ENCODE results near the gene ZNF865.

The ZNF865 gene

GRCh38 chr19:55598034-55598433 lies 7.4 kb upstream of the ZNF865 start:
- Histone ChIP-seq H3K9me3 (ENCODE audit: control insufficient read depth, low read length) (no peaks in the 10 kb centered on the region), H3K4me3 (ENCODE audit: insufficient read depth, low read depth, low read length) (no peak overlapping the region), H3K27ac (ENCODE audit: insufficient read depth, low read depth, low read length, poor library complexity, severe bottlenecking) (no peak overlapping the region), H3K27me3 (ENCODE audit: control insufficient read depth, insufficient read depth, low read length, poor library complexity, severe bottlenecking) (no peaks in the 10 kb centered on the region), H3K4me1 (ENCODE audit: control insufficient read depth, insufficient read depth, low read length) (peaks cover 12% of the 10 kb centered on the region), H3K36me3 (ENCODE audit: control insufficient read depth, insufficient read depth, low read length) (peaks cover 15% of the 10 kb centered on the region)
- 73 to 81% methylated on average over 9 of the region's 9 CpGs for WGBS, 2 experiments

GRCh38 chr19:55598719-55599467 lies 6.6 kb upstream of the ZNF865 start:
- WGBS, 2 experiments: 7% methylated on average over 26 of the region's 26 CpGs
- H3K27me3 ChIP-seq (ENCODE audit: control insufficient read depth, insufficient read depth, low read length, poor library complexity, severe bottlenecking): no peaks in the 10 kb centered on the region
- H3K4me3 ChIP-seq (ENCODE audit: insufficient read depth, low read depth, low read length): peak overlapping the region; percentile 62
- H3K36me3 ChIP-seq (ENCODE audit: control insufficient read depth, insufficient read depth, low read length): peaks cover 15% of the 10 kb centered on the region
- peaks cover 12% of the 10 kb centered on the region for H3K4me1 ChIP-seq (ENCODE audit: control insufficient read depth, insufficient read depth, low read length)
- H3K9me3 ChIP-seq (ENCODE audit: control insufficient read depth, low read length): no peaks in the 10 kb centered on the region
- peak overlapping the region; percentile 99 for H3K27ac ChIP-seq (ENCODE audit: insufficient read depth, low read depth, low read length, poor library complexity, severe bottlenecking)

GRCh38 chr19:55599468-55599841 lies 6.0 kb upstream of the ZNF865 start, which contains the start of gene FIZ1:
Gene FIZ1 (minus strand): TSS chr19:55599517. CDS start chr19:55597865, 1,652 bp downstream.
- H3K4me1 ChIP-seq (ENCODE audit: control insufficient read depth, insufficient read depth, low read length): peaks cover 12% of the 10 kb centered on the region
- peak within 1 kb of the TSS; percentile 62 for H3K4me3 ChIP-seq (ENCODE audit: insufficient read depth, low read depth, low read length)
- peaks cover 15% of the 10 kb centered on the region for H3K36me3 ChIP-seq (ENCODE audit: control insufficient read depth, insufficient read depth, low read length)
- no peaks in the 10 kb centered on the region for H3K27me3 ChIP-seq (ENCODE audit: control insufficient read depth, insufficient read depth, low read length, poor library complexity, severe bottlenecking)
- no peaks in the 10 kb centered on the region for H3K9me3 ChIP-seq (ENCODE audit: control insufficient read depth, low read length)
- H3K27ac ChIP-seq (ENCODE audit: insufficient read depth, low read depth, low read length, poor library complexity, severe bottlenecking): peak within 1 kb of the TSS; percentile 99
- WGBS, 2 experiments: 0% methylated on average over 23 of the region's 23 CpGs

- Histone ChIP-seq H3K27ac (ENCODE audit: insufficient read depth, low read depth, low read length, poor library complexity, severe bottlenecking) (peak within 1 kb of the TSS; percentile 99), H3K4me3 (ENCODE audit: insufficient read depth, low read depth, low read length) (peak within 1 kb of the TSS; percentile 62), H3K4me1 (ENCODE audit: control insufficient read depth, insufficient read depth, low read length) (peaks cover 12% of the 10 kb centered on the region), H3K9me3 (ENCODE audit: control insufficient read depth, low read length) (no peaks in the 10 kb centered on the region), H3K27me3 (ENCODE audit: control insufficient read depth, insufficient read depth, low read length, poor library complexity, severe bottlenecking) (no peaks in the 10 kb centered on the region), H3K36me3 (ENCODE audit: control insufficient read depth, insufficient read depth, low read length) (peaks cover 10% of the 10 kb centered on the region)
- WGBS, 2 experiments: 0% methylated on average over 97 of the region's 97 CpGs
These were observed 5.4 kb upstream of the ZNF865 start, which contains the start of gene ZNF524 for GRCh38 chr19:55599842-55600661. Gene ZNF524 (plus strand): TSS chr19:55600288. CDS start chr19:55602113, 1,825 bp downstream.

GRCh38 chr19:55600662-55601028 lies 4.8 kb upstream of the ZNF865 start:
- Histone ChIP-seq H3K4me3 (ENCODE audit: insufficient read depth, low read depth, low read length) (peak overlapping the region; percentile 62), H3K4me1 (ENCODE audit: control insufficient read depth, insufficient read depth, low read length) (peaks cover 12% of the 10 kb centered on the region), H3K36me3 (ENCODE audit: control insufficient read depth, insufficient read depth, low read length) (peaks cover 5% of the 10 kb centered on the region), H3K9me3 (ENCODE audit: control insufficient read depth, low read length) (no peaks in the 10 kb centered on the region), H3K27ac (ENCODE audit: insufficient read depth, low read depth, low read length, poor library complexity, severe bottlenecking) (peak overlapping the region; percentile 99), H3K27me3 (ENCODE audit: control insufficient read depth, insufficient read depth, low read length, poor library complexity, severe bottlenecking) (no peaks in the 10 kb centered on the region)
- WGBS, 2 experiments: 12 to 16% methylated on average over 12 to 15 of the region's 15 CpGs

GRCh38 chr19:55601084-55601483 lies 4.4 kb upstream of the ZNF865 start:
- Histone ChIP-seq H3K4me1 (ENCODE audit: control insufficient read depth, insufficient read depth, low read length) (peaks cover 12% of the 10 kb centered on the region), H3K27ac (ENCODE audit: insufficient read depth, low read depth, low read length, poor library complexity, severe bottlenecking) (peak overlapping the region; percentile 99), H3K36me3 (ENCODE audit: control insufficient read depth, insufficient read depth, low read length) (peaks cover under 1% of the 10 kb centered on the region), H3K9me3 (ENCODE audit: control insufficient read depth, low read length) (no peaks in the 10 kb centered on the region), H3K4me3 (ENCODE audit: insufficient read depth, low read depth, low read length) (peak overlapping the region; percentile 62), H3K27me3 (ENCODE audit: control insufficient read depth, insufficient read depth, low read length, poor library complexity, severe bottlenecking) (no peaks in the 10 kb centered on the region)
- WGBS, 2 experiments: 90 to 95% methylated on average over 4 of the region's 4 CpGs

- Histone ChIP-seq H3K4me1 (ENCODE audit: control insufficient read depth, insufficient read depth, low read length) (peaks cover 18% of the 10 kb centered on the region), H3K36me3 (ENCODE audit: control insufficient read depth, insufficient read depth, low read length) (no peaks in the 10 kb centered on the region), H3K9me3 (ENCODE audit: control insufficient read depth, low read length) (no peaks in the 10 kb centered on the region), H3K27ac (ENCODE audit: insufficient read depth, low read depth, low read length, poor library complexity, severe bottlenecking) (no peak overlapping the region), H3K27me3 (ENCODE audit: control insufficient read depth, insufficient read depth, low read length, poor library complexity, severe bottlenecking) (no peaks in the 10 kb centered on the region), H3K4me3 (ENCODE audit: insufficient read depth, low read depth, low read length) (no peak overlapping the region)
- 95% methylated on average over 60 of the region's 60 CpGs for WGBS, 2 experiments
These were observed 3.1 kb upstream of the ZNF865 start for GRCh38 chr19:55602104-55603001.

GRCh38 chr19:55603115-55603514 lies 2.3 kb upstream of the ZNF865 start:
- Histone ChIP-seq H3K27me3 (ENCODE audit: control insufficient read depth, insufficient read depth, low read length, poor library complexity, severe bottlenecking) (no peaks in the 10 kb centered on the region), H3K27ac (ENCODE audit: insufficient read depth, low read depth, low read length, poor library complexity, severe bottlenecking) (no peak overlapping the region), H3K4me1 (ENCODE audit: control insufficient read depth, insufficient read depth, low read length) (peaks cover 11% of the 10 kb centered on the region), H3K36me3 (ENCODE audit: control insufficient read depth, insufficient read depth, low read length) (no peaks in the 10 kb centered on the region), H3K4me3 (ENCODE audit: insufficient read depth, low read depth, low read length) (no peak overlapping the region), H3K9me3 (ENCODE audit: control insufficient read depth, low read length) (no peaks in the 10 kb centered on the region)
- WGBS, 2 experiments: 95 to 96% methylated on average over 21 of the region's 21 CpGs

GRCh38 chr19:55603581-55604292 lies 1.7 kb upstream of the ZNF865 start:
- Histone ChIP-seq H3K27me3 (ENCODE audit: control insufficient read depth, insufficient read depth, low read length, poor library complexity, severe bottlenecking) (no peaks in the 10 kb centered on the region), H3K36me3 (ENCODE audit: control insufficient read depth, insufficient read depth, low read length) (no peaks in the 10 kb centered on the region), H3K27ac (ENCODE audit: insufficient read depth, low read depth, low read length, poor library complexity, severe bottlenecking) (no peak overlapping the region), H3K9me3 (ENCODE audit: control insufficient read depth, low read length) (no peaks in the 10 kb centered on the region), H3K4me3 (ENCODE audit: insufficient read depth, low read depth, low read length) (no peak overlapping the region), H3K4me1 (ENCODE audit: control insufficient read depth, insufficient read depth, low read length) (peaks cover 9% of the 10 kb centered on the region)
- 88 to 90% methylated on average over 22 of the region's 22 CpGs for WGBS, 2 experiments
